ENCODE data around the gene CDH4.

- TF ChIP-seq MYC (IDR thresholded peaks at IDR 0.05; ENCODE audit: low read depth, low read length) = no peak
- no peak for TF ChIP-seq EZH2 (IDR thresholded peaks at IDR 0.05; ENCODE audit: borderline replicate concordance, low read depth, low read length, severe bottlenecking)
- TF ChIP-seq CTCF (IDR thresholded peaks at IDR 0.05; ENCODE audit: extremely low read depth in 1 of 2, insufficient read depth in 1 of 2, low read depth in 1 of 2, low read length in 2 of 2) = no peak
- TF ChIP-seq FOS (IDR thresholded peaks at IDR 0.05; ENCODE audit: borderline replicate concordance, insufficient read depth, low read length) = no peak
- no peak for TF ChIP-seq POLR2AphosphoS5 (IDR thresholded peaks at IDR 0.05; ENCODE audit: insufficient read depth, low read depth, low read length)
- no peak for TF ChIP-seq POLR2A (IDR thresholded peaks at IDR 0.05; ENCODE audit: low read depth, low read length)
Measured at GRCh38 chr20:61932711-61933480, 680.8 kb downstream of the CDH4 start.

Data from endothelial cell of umbilical vein (primary cell).